Measurements from ENCODE around the gene SLC5A3.

Gene SLC5A3

GRCh38 chr21:34105947-34106541 lies 32.7 kb downstream of the SLC5A3 start:
- no peak for DNase-seq

- no peak for DNase-seq
Measured at GRCh38 chr21:34107606-34108005, 34.2 kb downstream of the SLC5A3 start.

GRCh38 chr21:34109075-34109474 lies 35.7 kb downstream of the SLC5A3 start:
- DNase-seq = no peak

GRCh38 chr21:34110594-34111202 lies 37.3 kb downstream of the SLC5A3 start:
- DNase-seq = no peak

- no peak for DNase-seq
Measured at GRCh38 chr21:34112316-34113033, 39.1 kb downstream of the SLC5A3 start.

- no peak for DNase-seq
Measured at GRCh38 chr21:34113842-34114241, 40.5 kb downstream of the SLC5A3 start.

GRCh38 chr21:34115160-34115559 lies 41.8 kb downstream of the SLC5A3 start:
- DNase-seq = no peak

- DNase-seq = no peak
Measured at GRCh38 chr21:34116569-34116968, 43.2 kb downstream of the SLC5A3 start.

GRCh38 chr21:34120867-34121266 lies 47.5 kb downstream of the SLC5A3 start:
- no peak for DNase-seq

- no peak for DNase-seq
Measured at GRCh38 chr21:34122047-34122446, 48.7 kb downstream of the SLC5A3 start.
